Mammary epithelial cell (primary cell): ENCODE measurements around the gene CCDC33.

Source experiments
- EZH2 ChIP-seq: IDR thresholded peaks from 2 replicates; pipeline ENCODE4 v1.6.1; 2012; ENCODE audit warnings: low read length, inconsistent platforms, borderline replicate concordance
- TF ChIP-seq, protein P1 (sequence below), 2 donors: IDR thresholded peaks in 1 of 2; conservative IDR thresholded peaks in 1 of 2; 2 replicates each; pipeline ENCODE4 v1.5.1; 2011 to 2012; ENCODE audit warnings: inconsistent platforms in 2 of 2, low read length in 2 of 2, mild to moderate bottlenecking in 2 of 2, control low read depth in 1 of 2, low read depth in 1 of 2; ENCODE audit not compliant: insufficient read depth in 1 of 2; ENCODE audit errors: extremely low read depth in 1 of 2

DNA sequence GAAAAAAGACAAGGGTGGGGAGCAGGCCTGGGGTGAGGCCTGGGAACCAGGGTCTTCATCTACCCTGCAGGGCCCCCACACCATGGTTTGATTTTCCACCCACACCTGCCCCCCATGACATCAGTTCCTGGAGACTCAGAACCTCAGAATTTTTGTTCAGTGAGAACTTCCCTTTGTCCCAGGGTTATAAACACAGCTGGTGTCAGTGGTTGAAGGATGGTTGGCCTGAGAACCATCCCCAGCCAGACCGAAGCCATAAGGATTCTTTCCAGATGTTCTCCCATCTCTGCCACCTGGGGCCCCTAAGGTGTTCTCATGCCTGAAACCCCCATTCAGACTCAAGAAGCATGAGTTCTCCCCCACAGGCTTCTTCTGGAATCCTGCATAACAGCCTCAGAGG is 16.6 kb downstream of the CCDC33 start:
- TF ChIP-seq, protein P1, sequence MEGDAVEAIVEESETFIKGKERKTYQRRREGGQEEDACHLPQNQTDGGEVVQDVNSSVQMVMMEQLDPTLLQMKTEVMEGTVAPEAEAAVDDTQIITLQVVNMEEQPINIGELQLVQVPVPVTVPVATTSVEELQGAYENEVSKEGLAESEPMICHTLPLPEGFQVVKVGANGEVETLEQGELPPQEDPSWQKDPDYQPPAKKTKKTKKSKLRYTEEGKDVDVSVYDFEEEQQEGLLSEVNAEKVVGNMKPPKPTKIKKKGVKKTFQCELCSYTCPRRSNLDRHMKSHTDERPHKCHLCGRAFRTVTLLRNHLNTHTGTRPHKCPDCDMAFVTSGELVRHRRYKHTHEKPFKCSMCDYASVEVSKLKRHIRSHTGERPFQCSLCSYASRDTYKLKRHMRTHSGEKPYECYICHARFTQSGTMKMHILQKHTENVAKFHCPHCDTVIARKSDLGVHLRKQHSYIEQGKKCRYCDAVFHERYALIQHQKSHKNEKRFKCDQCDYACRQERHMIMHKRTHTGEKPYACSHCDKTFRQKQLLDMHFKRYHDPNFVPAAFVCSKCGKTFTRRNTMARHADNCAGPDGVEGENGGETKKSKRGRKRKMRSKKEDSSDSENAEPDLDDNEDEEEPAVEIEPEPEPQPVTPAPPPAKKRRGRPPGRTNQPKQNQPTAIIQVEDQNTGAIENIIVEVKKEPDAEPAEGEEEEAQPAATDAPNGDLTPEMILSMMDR (conservative IDR thresholded peaks at IDR 0.05 in 1 of 2, IDR thresholded peaks at IDR 0.05 in 1 of 2; ENCODE audit: extremely low read depth in 1 of 2, insufficient read depth in 1 of 2, low read depth in 1 of 2, low read length in 2 of 2), result no peak
- no peak for TF ChIP-seq EZH2
